Fibroblast of pulmonary artery (primary cell): ENCODE data around the gene ZNF79.
A peak's percentile ranks its signal among the peaks of the same experiment; 100 is the strongest.

ENCODE experiments used
- DNase-seq: peaks from one replicate; pipeline ENCODE4 v3.0.0-alpha.2; 2010; ENCODE audit warnings: low read depth
- H3K4me3 ChIP-seq: replicated peaks from 2 replicates; pipeline ENCODE4 v1.5.1; 2011; ENCODE audit warnings: low read depth, mild to moderate bottlenecking, control low read depth, low read length, moderate library complexity
- CTCF ChIP-seq: IDR thresholded peaks from 2 replicates; pipeline ENCODE4 v1.5.1; 2011; ENCODE audit warnings: mild to moderate bottlenecking, control low read depth, low read length, inconsistent platforms; ENCODE audit errors: missing control alignments

ZNF79 gene

GRCh38 chr9:127423476-127423933 lies 677 bp upstream of the ZNF79 start:
- H3K4me3 ChIP-seq, result peak overlapping the region; percentile 97
- no peak for TF ChIP-seq CTCF
- peak; percentile 21 for DNase-seq

- DNase-seq, result no peak
- peak overlapping the region; percentile 97 for H3K4me3 ChIP-seq
- TF ChIP-seq CTCF, result no peak
Observed at GRCh38 chr9:127424676-127424999, 456 bp downstream of the ZNF79 start.

DNA sequence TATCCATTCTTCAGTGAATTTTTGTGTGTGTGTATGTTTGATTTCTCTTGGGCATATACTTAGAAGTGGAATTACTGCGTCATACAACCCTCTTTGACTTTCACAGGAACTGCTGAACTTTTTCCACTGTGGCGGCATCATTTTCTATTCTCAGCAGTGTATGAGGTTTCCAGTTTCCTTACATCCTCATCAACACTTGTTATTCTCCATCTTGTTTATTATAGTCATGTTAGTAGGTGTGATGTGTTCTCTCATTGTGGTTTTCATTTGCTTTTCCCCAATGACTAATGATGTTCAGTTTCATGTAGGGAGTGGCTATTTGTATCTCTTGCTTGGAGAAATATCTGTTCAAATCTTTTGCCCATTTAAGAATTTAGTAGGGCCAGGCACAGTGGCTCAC lies 2.6 kb downstream of the ZNF79 start:
- H3K4me3 ChIP-seq, result no peak overlapping the region
- DNase-seq, result no peak
- no peak for TF ChIP-seq CTCF

DNA sequence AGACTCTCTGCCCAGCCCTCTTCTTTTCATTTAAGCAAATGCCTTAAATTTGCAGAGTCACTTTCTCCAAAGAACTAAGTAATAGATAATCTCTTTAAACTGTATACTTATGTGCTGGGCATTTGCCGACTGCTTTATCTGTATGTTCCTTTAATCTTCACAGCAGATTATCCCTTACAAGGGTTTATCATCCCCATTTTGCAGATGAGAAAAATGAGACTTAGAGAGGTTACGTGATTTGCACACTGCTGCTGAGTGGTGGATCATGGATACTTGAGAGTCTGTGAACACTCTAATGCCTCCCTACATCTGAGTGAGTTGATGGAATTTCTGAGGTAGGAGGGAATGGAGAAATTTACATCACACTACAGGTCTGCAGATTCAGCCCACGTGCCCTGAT lies 4.2 kb downstream of the ZNF79 start:
- DNase-seq, result no peak
- TF ChIP-seq CTCF, result no peak
- no peak overlapping the region for H3K4me3 ChIP-seq

GRCh38 chr9:127430415-127430814 lies 6.2 kb downstream of the ZNF79 start:
- no peak for DNase-seq
- H3K4me3 ChIP-seq, result no peak overlapping the region
- TF ChIP-seq CTCF, result no peak

GRCh38 chr9:127437497-127438264 lies 13.5 kb downstream of the ZNF79 start:
- peak; percentile 1 for TF ChIP-seq CTCF
- H3K4me3 ChIP-seq, result no peak overlapping the region
- no peak for DNase-seq

- H3K4me3 ChIP-seq, result no peak overlapping the region
- DNase-seq, result no peak
- no peak for TF ChIP-seq CTCF
Observed at GRCh38 chr9:127438394-127438793, 14.2 kb downstream of the ZNF79 start.
